Gastrocnemius medialis (tissue), 4 donors: ENCODE data around the gene SH2D3A.

Experiments
- POLR2A ChIP-seq, 2 donors: fragments of 450-650 bp; IDR thresholded peaks; one replicate each; pipeline ENCODE4 v1.6.1; 2017; ENCODE audit warnings: antibody characterized with exemption in 2 of 2, mild to moderate bottlenecking in 2 of 2, moderate library complexity in 2 of 2
- TF ChIP-seq, protein P1 (sequence below), 5 experiments: fragments of 450-650 bp in 3 of 5; fragments of 200-600 bp in 2 of 5; sonication (generic) in 2 of 5; IDR thresholded peaks in 4 of 5; conservative IDR thresholded peaks in 1 of 5; 1 replicate in 4 of 5; 2 replicates in 1 of 5; pipeline ENCODE4 v1.5.1; 2016 to 2019; ENCODE audit warnings: antibody characterized with exemption in 5 of 5, mild to moderate bottlenecking in 3 of 5, moderate library complexity in 3 of 5

DNA sequence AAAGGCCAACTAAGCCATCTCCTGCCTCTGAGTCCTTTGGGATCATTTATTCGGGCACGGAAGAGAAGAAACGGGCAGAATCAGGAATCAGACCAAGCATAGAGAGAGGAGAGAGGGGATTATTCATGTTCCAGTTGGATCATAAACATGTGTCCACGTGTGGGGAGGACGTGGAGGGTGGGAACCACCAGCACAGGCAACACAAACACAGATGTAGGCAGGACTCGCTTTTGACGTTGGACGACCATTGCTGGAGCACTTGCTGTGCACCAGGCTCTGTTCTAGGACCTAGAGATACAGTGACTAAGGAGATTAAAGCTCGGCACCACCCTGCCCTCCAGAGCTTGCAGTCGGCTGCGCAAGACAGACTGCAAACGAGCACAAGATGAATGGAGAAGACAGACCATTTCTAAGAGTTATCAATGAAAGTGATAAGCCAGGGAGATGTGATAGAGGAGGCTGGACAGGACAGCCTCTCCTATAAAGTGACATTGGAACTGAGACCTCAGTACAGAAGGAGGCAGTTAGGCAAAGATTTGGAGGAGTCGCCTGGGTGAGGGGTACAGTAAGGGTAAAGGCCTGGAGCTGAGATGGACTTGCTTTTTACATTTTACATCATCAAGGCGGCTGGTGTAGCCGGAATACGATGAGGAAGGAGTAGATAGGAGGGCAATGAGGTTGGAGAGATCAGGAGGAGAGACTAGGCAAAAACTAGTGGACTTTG, 716 bp downstream of the SH2D3A start:
- TF ChIP-seq, protein P1, sequence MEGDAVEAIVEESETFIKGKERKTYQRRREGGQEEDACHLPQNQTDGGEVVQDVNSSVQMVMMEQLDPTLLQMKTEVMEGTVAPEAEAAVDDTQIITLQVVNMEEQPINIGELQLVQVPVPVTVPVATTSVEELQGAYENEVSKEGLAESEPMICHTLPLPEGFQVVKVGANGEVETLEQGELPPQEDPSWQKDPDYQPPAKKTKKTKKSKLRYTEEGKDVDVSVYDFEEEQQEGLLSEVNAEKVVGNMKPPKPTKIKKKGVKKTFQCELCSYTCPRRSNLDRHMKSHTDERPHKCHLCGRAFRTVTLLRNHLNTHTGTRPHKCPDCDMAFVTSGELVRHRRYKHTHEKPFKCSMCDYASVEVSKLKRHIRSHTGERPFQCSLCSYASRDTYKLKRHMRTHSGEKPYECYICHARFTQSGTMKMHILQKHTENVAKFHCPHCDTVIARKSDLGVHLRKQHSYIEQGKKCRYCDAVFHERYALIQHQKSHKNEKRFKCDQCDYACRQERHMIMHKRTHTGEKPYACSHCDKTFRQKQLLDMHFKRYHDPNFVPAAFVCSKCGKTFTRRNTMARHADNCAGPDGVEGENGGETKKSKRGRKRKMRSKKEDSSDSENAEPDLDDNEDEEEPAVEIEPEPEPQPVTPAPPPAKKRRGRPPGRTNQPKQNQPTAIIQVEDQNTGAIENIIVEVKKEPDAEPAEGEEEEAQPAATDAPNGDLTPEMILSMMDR (IDR thresholded peaks at IDR 0.05 in 4 of 5, conservative IDR thresholded peaks at IDR 0.05 in 1 of 5): no peak
- no peak for TF ChIP-seq POLR2A (IDR thresholded peaks at IDR 0.05)
